Endothelial cell of umbilical vein (primary cell): Measurements from ENCODE around the gene YWHAQ. TPM values are rescaled to one million over a fixed set of nuclear protein-coding genes. Genes with fewer than 3 reads are reported as not detected.
A peak's percentile ranks its signal among the peaks of the same experiment; 100 is the strongest.

Experiments
- BruUV-seq: library from RNA; stranded (reverse); fragments of 400-500 nt; replicated peaks from 2 replicates; lab custom pipeline; 2021; lab: Mats Ljungman, UMichigan
- CTCF ChIA-PET: fragments of 300-600, 350-600 bp; sonication (Branson Sonifier 250); formaldehyde crosslinking; loops from one replicate; lab custom pipeline; 2021; ENCODE audit warnings: antibody characterized with exemption, inconsistent platforms; lab: Charles Lee
- POLR2A ChIA-PET: fragments of 300-600, 350-600 bp; sonication (Branson Sonifier 250); formaldehyde crosslinking; loops from one replicate; lab custom pipeline; 2021; ENCODE audit warnings: antibody characterized with exemption, inconsistent platforms; lab: Charles Lee
- DNase-seq: peaks from one replicate; pipeline ENCODE4 v3.0.0-alpha.2; 2011; ENCODE audit warnings: low read depth, low spot score
- FAIRE-seq: peaks from 2 replicates; lab custom pipeline; 2011; peaks lifted over from hg19 to GRCh38; lab: Jason Lieb, UNC
- H2AFZ ChIP-seq: 2 replicates; pipeline ENCODE4 v1.6.0; 2012; ENCODE audit warnings: low read depth, low read length, control low read depth, inconsistent platforms
- H3K27ac ChIP-seq: 2 replicates; pipeline ENCODE4 v1.5.1; 2011; ENCODE audit warnings: low read depth, mild to moderate bottlenecking, control low read depth, low read length, moderate library complexity; ENCODE audit not compliant: insufficient read depth
- H3K27me3 ChIP-seq, 2 experiments: 2 replicates each; pipeline versions ENCODE4 v1.6.0 to v1.6.1; 2011; ENCODE audit warnings: low read length in 2 of 2, mixed read lengths in 1 of 2; ENCODE audit not compliant: control insufficient read depth in 2 of 2, insufficient read depth in 2 of 2
- H3K36me3 ChIP-seq, 2 experiments: 2 replicates in 1 of 2; 3 replicates in 1 of 2; pipeline ENCODE4 v1.5.1; 2011; ENCODE audit warnings: low read length in 2 of 2, mild to moderate bottlenecking in 1 of 2, moderate library complexity in 1 of 2; ENCODE audit not compliant: control insufficient read depth in 2 of 2, insufficient read depth in 2 of 2; ENCODE audit errors: extremely low read depth in 1 of 2
- H3K4me1 ChIP-seq: 3 replicates; pipeline ENCODE4 v1.5.1; 2011; ENCODE audit warnings: mild to moderate bottlenecking, low read length; ENCODE audit not compliant: control insufficient read depth, insufficient read depth; ENCODE audit errors: extremely low read depth
- H3K4me2 ChIP-seq: 2 replicates; pipeline ENCODE4 v1.6.1; 2011; ENCODE audit warnings: low read length, control low read depth, mixed read lengths; ENCODE audit not compliant: insufficient read depth
- H3K4me3 ChIP-seq, 3 experiments: fragments of 200-600 bp in 1 of 3; sonication (generic), shearing (Covaris generic) in 1 of 3; replicated peaks in 1 of 3; 2 replicates each; pipeline ENCODE4 v1.5.1; 2011 to 2016; ENCODE audit warnings: control low read depth in 3 of 3, low read length in 3 of 3, mild to moderate bottlenecking in 2 of 3, inconsistent platforms in 1 of 3, low read depth in 1 of 3, moderate library complexity in 1 of 3; ENCODE audit not compliant: insufficient read depth in 1 of 3
- H3K79me2 ChIP-seq: 2 replicates; pipeline ENCODE4 v1.6.0; 2012; ENCODE audit warnings: low read length, inconsistent platforms; ENCODE audit not compliant: control insufficient read depth, insufficient read depth
- H3K9ac ChIP-seq: replicated peaks from 2 replicates; pipeline ENCODE3; 2011; ENCODE audit warnings: low read length, control low read depth; ENCODE audit not compliant: insufficient read depth; ENCODE audit errors: extremely low read depth
- H3K9me1 ChIP-seq: replicated peaks from 3 replicates; pipeline ENCODE4 v1.6.0; 2011; ENCODE audit warnings: mild to moderate bottlenecking, low read length; ENCODE audit not compliant: control insufficient read depth, insufficient read depth; ENCODE audit errors: extremely low read depth
- H3K9me3 ChIP-seq: replicated peaks from 2 replicates; pipeline ENCODE4 v1.5.1; 2012; ENCODE audit warnings: low read length, inconsistent platforms; ENCODE audit not compliant: control insufficient read depth, insufficient read depth
- H4K20me1 ChIP-seq: replicated peaks from 2 replicates; pipeline ENCODE3; 2011; ENCODE audit warnings: mild to moderate bottlenecking, low read length; ENCODE audit not compliant: control insufficient read depth, insufficient read depth; ENCODE audit errors: extremely low read depth
- EZH2 ChIP-seq: IDR thresholded peaks from 2 replicates; pipeline ENCODE4 v1.6.1; 2012; ENCODE audit warnings: borderline replicate concordance, low read depth, mild to moderate bottlenecking, moderate library complexity, low read length, inconsistent platforms; ENCODE audit not compliant: severe bottlenecking
- FOS ChIP-seq: IDR thresholded peaks from 2 replicates; pipeline ENCODE4 v1.6.1; 2011; ENCODE audit warnings: mild to moderate bottlenecking, low read length, moderate library complexity, borderline replicate concordance; ENCODE audit not compliant: insufficient read depth
- GATA2 ChIP-seq: IDR thresholded peaks from 2 replicates; pipeline ENCODE4 v1.7.0; 2011; ENCODE audit warnings: low read depth, mild to moderate bottlenecking, moderate library complexity, mixed read lengths, low read length; ENCODE audit not compliant: insufficient read length, insufficient read depth
- JUN ChIP-seq: IDR thresholded peaks from 2 replicates; pipeline ENCODE4 v1.6.1; 2011; ENCODE audit warnings: borderline replicate concordance, low read depth; ENCODE audit not compliant: insufficient read length, insufficient read depth
- MYC ChIP-seq: IDR thresholded peaks from one replicate; pipeline ENCODE4 v1.6.1; 2011; ENCODE audit warnings: mild to moderate bottlenecking, low read depth, low read length
- POLR2A ChIP-seq: IDR thresholded peaks from 2 replicates; pipeline ENCODE4 v1.6.1; 2012; ENCODE audit warnings: low read depth, mild to moderate bottlenecking, control low read depth, low read length
- POLR2AphosphoS5 ChIP-seq: IDR thresholded peaks from 2 replicates; pipeline ENCODE4 v1.6.1; 2012; ENCODE audit warnings: low read depth, mild to moderate bottlenecking, control low read depth, low read length, moderate library complexity; ENCODE audit not compliant: insufficient read depth
- dilution Hi-C: fragments of 300-500 bp; cut with MboI; formaldehyde crosslinking; loops from one replicate; pipeline ENCODE4 v1.15.0; 2019; ENCODE audit warnings: low sequenced_read_pairs; ENCODE audit not compliant: extremely low pct_ligation_motif_present
- intact Hi-C: fragments of 100-400 bp; cut with micrococcal nuclease; formaldehyde crosslinking; loops from one replicate; pipeline ENCODE4 v1.10.0; 2022
- polyA plus RNA-seq, 4 experiments: library from polyadenylated mRNA; depleted of rRNA in 3 of 4; stranded (reverse) in 3 of 4; unstranded in 1 of 4; fragments of >200 nt; gene quantifications; 2 replicates each; pipeline versions ENCODE4 v1.2.1 to v1.2.3, GENCODE V29; 2011 to 2012; ENCODE audit warnings: missing spikeins in 1 of 4
- total RNA-seq: library from RNA; stranded (reverse); gene quantifications from 2 replicates; pipeline ENCODE4 v1.2.3, GENCODE V29; 2021
- TF ChIP-seq, protein P1 (sequence below), 2 donors: IDR thresholded peaks; 1 replicate in 1 of 2; 2 replicates in 1 of 2; pipeline ENCODE4 v1.5.1; 2011; ENCODE audit warnings: low read length in 2 of 2, mild to moderate bottlenecking in 2 of 2, moderate library complexity in 2 of 2, control low read depth in 1 of 2, inconsistent platforms in 1 of 2, low read depth in 1 of 2; ENCODE audit not compliant: insufficient read depth in 1 of 2; ENCODE audit errors: extremely low read depth in 1 of 2
- TF ChIP-seq, protein P2 (sequence below): IDR thresholded peaks from 2 replicates; pipeline ENCODE4 v1.6.1; 2011; ENCODE audit not compliant: insufficient read depth, insufficient read length

The YWHAQ gene
- total and polyA plus RNA-seq, 2 donors (not counting 3 experiments of a cell fraction or from before 2014, with no cell fraction given): 217 to 456 TPM

DNA sequence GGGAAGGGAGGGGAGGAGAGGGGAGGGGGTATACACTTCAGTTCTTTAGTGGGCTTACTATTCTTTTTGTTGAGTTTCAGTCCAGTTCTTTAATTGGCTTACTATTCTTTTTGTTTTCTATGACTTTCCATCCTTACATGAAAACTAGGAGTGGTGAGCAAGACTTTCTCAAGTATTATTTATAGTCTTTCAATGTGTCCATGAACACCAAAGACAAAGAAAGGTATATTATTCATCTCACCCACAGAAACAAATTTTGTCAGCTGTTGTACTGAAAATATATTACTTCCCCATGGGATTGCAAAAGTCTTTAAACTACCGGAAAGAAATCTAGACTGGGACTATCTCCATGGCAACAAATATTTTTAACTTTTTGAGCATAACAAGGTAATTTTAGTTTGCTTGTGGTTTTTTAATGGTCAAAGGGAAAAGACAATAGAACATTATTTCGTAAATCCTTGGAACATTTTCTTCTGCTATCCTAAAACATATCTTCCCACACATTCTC is 92.7 kb downstream of the YWHAQ start:
- intact Hi-C loops (loop anchor here (2.0 kb wide), 1 partner anchor 15 kb away; no protein-coding TSS in a partner anchor), dilution Hi-C loops (no loop called here)
- POLR2A ChIA-PET: no interaction called here
- Histone ChIP-seq H3K9me3 (no peaks in the 10 kb centered on the region), H3K4me2 (no peak overlapping the region), H3K27ac (no peak overlapping the region), H3K4me1 (peaks cover 12% of the 10 kb centered on the region), H3K9me1 (peaks cover 4% of the 10 kb centered on the region), H3K79me2 (peaks cover 13% of the 10 kb centered on the region), H3K27me3 (no peaks in the 10 kb centered on the region), H3K4me3 (no peak overlapping the region), H3K9ac (no peak overlapping the region), H3K36me3 (peaks cover 0 to 3% of the 10 kb centered on the region in 2 experiments), H4K20me1 (no peaks in the 10 kb centered on the region), H2AFZ (no peak overlapping the region)
- BruUV-seq: no TSS peak
- TF ChIP-seq FOS: no peak
- no peak for TF ChIP-seq POLR2A
- no peak for TF ChIP-seq GATA2
- no peak for TF ChIP-seq JUN
- TF ChIP-seq, protein P1, sequence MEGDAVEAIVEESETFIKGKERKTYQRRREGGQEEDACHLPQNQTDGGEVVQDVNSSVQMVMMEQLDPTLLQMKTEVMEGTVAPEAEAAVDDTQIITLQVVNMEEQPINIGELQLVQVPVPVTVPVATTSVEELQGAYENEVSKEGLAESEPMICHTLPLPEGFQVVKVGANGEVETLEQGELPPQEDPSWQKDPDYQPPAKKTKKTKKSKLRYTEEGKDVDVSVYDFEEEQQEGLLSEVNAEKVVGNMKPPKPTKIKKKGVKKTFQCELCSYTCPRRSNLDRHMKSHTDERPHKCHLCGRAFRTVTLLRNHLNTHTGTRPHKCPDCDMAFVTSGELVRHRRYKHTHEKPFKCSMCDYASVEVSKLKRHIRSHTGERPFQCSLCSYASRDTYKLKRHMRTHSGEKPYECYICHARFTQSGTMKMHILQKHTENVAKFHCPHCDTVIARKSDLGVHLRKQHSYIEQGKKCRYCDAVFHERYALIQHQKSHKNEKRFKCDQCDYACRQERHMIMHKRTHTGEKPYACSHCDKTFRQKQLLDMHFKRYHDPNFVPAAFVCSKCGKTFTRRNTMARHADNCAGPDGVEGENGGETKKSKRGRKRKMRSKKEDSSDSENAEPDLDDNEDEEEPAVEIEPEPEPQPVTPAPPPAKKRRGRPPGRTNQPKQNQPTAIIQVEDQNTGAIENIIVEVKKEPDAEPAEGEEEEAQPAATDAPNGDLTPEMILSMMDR (IDR thresholded peaks at IDR 0.05; ENCODE audit: extremely low read depth in 1 of 2, insufficient read depth in 1 of 2, low read depth in 1 of 2, low read length in 2 of 2): no peak
- no peak for FAIRE-seq
- CTCF ChIA-PET: interaction anchor here (0.9 to 1.2 kb wide), 3 partner anchors 10 to 51 kb away, joined by 3 to 4 read pairs (median 3); no protein-coding TSS in a partner anchor
- peak; percentile 71 for DNase-seq

DNA sequence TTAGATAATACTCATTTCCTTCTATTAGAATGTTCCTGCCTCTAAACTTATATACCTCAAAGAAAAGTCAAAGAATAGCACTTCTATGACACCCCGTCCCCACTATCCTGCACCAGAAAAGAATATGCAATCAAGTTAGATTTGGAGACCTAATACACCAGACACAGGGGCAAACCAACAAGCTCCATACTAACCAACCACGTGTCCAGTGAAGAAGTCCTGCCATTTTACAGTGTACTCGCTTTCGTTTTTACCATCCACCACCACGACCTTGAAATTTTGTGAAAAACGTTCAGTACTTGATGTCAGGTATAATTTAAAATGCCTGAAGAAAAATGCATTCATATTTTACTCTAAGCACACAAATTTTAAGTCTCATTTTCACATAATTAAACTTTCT is 94.3 kb downstream of the YWHAQ start:
- no TSS peak for BruUV-seq
- peaks cover 8% of the 10 kb centered on the region for H3K79me2 ChIP-seq

More for the DNA sequence above, 94.3 kb downstream of the YWHAQ start:
- intact Hi-C loops (no loop called here), dilution Hi-C loops (no loop called here)
- H3K9ac ChIP-seq: no peak overlapping the region
- no peaks in the 10 kb centered on the region for H3K9me3 ChIP-seq
- no peak overlapping the region for H3K4me3 ChIP-seq
- peaks cover 12% of the 10 kb centered on the region for H3K4me1 ChIP-seq
- POLR2A ChIA-PET: no interaction called here
- H2AFZ ChIP-seq: no peak overlapping the region
- no peaks in the 10 kb centered on the region for H4K20me1 ChIP-seq
- FAIRE-seq (no peak), DNase-seq (no peak)
- peaks cover 0 to 3% of the 10 kb centered on the region in 2 experiments for H3K36me3 ChIP-seq
- no peaks in the 10 kb centered on the region for H3K27me3 ChIP-seq
- CTCF ChIA-PET: no interaction called here
- no peak for TF ChIP-seq MYC
- no peak for TF ChIP-seq EZH2
- TF ChIP-seq GATA2: no peak
- TF ChIP-seq, protein P2, sequence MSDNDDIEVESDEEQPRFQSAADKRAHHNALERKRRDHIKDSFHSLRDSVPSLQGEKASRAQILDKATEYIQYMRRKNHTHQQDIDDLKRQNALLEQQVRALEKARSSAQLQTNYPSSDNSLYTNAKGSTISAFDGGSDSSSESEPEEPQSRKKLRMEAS: no peak
- no peak for TF ChIP-seq POLR2A
- TF ChIP-seq POLR2AphosphoS5: no peak
- TF ChIP-seq FOS: no peak
- no peak for TF ChIP-seq JUN
- TF ChIP-seq, protein P1 (IDR thresholded peaks at IDR 0.05; ENCODE audit: extremely low read depth in 1 of 2, insufficient read depth in 1 of 2, low read depth in 1 of 2, low read length in 2 of 2): no peak
- no peak overlapping the region for H3K27ac ChIP-seq
- H3K9me1 ChIP-seq: peaks cover 4% of the 10 kb centered on the region
- H3K4me2 ChIP-seq: no peak overlapping the region
